ENCODE measurements around the gene GJB2.

Gene GJB2

GRCh38 chr13:20151612-20152011 is 41.1 kb downstream of the GJB2 start:
- Histone ChIP-seq H3K4ac (ENCODE audit: low read length) (no peak overlapping the region), H3K14ac (ENCODE audit: low read length) (no peak overlapping the region), H3K9ac (ENCODE audit: low read depth, low read length, poor library complexity) (no peak overlapping the region), H3K18ac (ENCODE audit: low read length) (peak overlapping the region; percentile 51), H2BK120ac (ENCODE audit: low read depth, low read length) (no peak overlapping the region), H2BK12ac (ENCODE audit: low read length) (no peak overlapping the region), H3K4me3 (ENCODE audit: low read length in 2 of 2) (no peak overlapping the region), H3K23ac (ENCODE audit: low read depth, low read length, poor library complexity) (no peak overlapping the region), H2BK5ac (ENCODE audit: low read length) (no peak overlapping the region), H4K8ac (ENCODE audit: low read depth, low read length) (no peak overlapping the region), H3K27me3 (ENCODE audit: control insufficient read depth in 3 of 3, insufficient read depth in 3 of 3, low read depth in 1 of 3, low read length in 3 of 3) (peaks cover 0 to 39% (median 0%) of the 10 kb centered on the region in 3 experiments), H3K9me3 (replicated peaks in 1 of 2; ENCODE audit: control insufficient read depth in 2 of 2, insufficient read depth in 1 of 2, low read depth in 1 of 2, low read length in 2 of 2) (no peaks in the 10 kb centered on the region), H3K36me3 (replicated peaks in 1 of 2; ENCODE audit: control insufficient read depth in 2 of 2, insufficient read depth in 2 of 2, low read length in 2 of 2) (no peaks in the 10 kb centered on the region), H3K4me2 (ENCODE audit: insufficient read depth, low read length, poor library complexity, severe bottlenecking) (no peak overlapping the region), H3K79me1 (ENCODE audit: low read depth, low read length) (no peaks in the 10 kb centered on the region), H2BK15ac (ENCODE audit: low read length) (no peak overlapping the region), H4K91ac (ENCODE audit: low read depth, low read length, poor library complexity) (no peak overlapping the region), H3K4me1 (ENCODE audit: control insufficient read depth in 2 of 2, insufficient read depth in 1 of 2, low read depth in 1 of 2, low read length in 2 of 2) (peaks cover 0 to 13% of the 10 kb centered on the region in 2 donors), H2AFZ (ENCODE audit: low read length) (no peak overlapping the region), H2AK5ac (ENCODE audit: low read depth, low read length) (no peak overlapping the region), H3K27ac (replicated peaks; ENCODE audit: low read length) (no peak overlapping the region)
- DNase-seq (ENCODE audit: low spot score): no peak
- no CpG with 5 or more reads among the region's 11 CpGs for WGBS, 2 donors (ENCODE audit: extremely low coverage in 2 of 2, insufficient read length in 2 of 2, insufficient replicate concordance in 1 of 2)

GRCh38 chr13:20151016-20151415 is 41.7 kb downstream of the GJB2 start:
- H3K27me3 ChIP-seq (ENCODE audit: control insufficient read depth in 3 of 3, insufficient read depth in 3 of 3, low read depth in 1 of 3, low read length in 3 of 3): peaks cover 0 to 39% (median 0%) of the 10 kb centered on the region in 3 experiments
- no peak overlapping the region for H3K4me3 ChIP-seq (ENCODE audit: low read length in 2 of 2)
- H3K27ac ChIP-seq (replicated peaks; ENCODE audit: low read length): no peak overlapping the region
- H4K91ac ChIP-seq (ENCODE audit: low read depth, low read length, poor library complexity): no peak overlapping the region
- H3K14ac ChIP-seq (ENCODE audit: low read length): peak overlapping the region; percentile 44
- peak overlapping the region; percentile 81 for H2AK5ac ChIP-seq (ENCODE audit: low read depth, low read length)
- H3K4me1 ChIP-seq (ENCODE audit: control insufficient read depth in 2 of 2, insufficient read depth in 1 of 2, low read depth in 1 of 2, low read length in 2 of 2): peaks cover 0 to 13% of the 10 kb centered on the region in 2 donors
- no CpG with 5 or more reads among the region's 6 CpGs for WGBS, 2 donors (ENCODE audit: extremely low coverage in 2 of 2, insufficient read length in 2 of 2, insufficient replicate concordance in 1 of 2)
- H3K4ac ChIP-seq (ENCODE audit: low read length): no peak overlapping the region
- H2BK5ac ChIP-seq (ENCODE audit: low read length): no peak overlapping the region
- H3K23ac ChIP-seq (ENCODE audit: low read depth, low read length, poor library complexity): peak overlapping the region; percentile 67
- no peaks in the 10 kb centered on the region for H3K79me1 ChIP-seq (ENCODE audit: low read depth, low read length)
- H2BK120ac ChIP-seq (ENCODE audit: low read depth, low read length): no peak overlapping the region
- H2BK15ac ChIP-seq (ENCODE audit: low read length): no peak overlapping the region
- no peak overlapping the region for H2AFZ ChIP-seq (ENCODE audit: low read length)
- H3K9ac ChIP-seq (ENCODE audit: low read depth, low read length, poor library complexity): no peak overlapping the region
- peak overlapping the region; percentile 88 for H3K18ac ChIP-seq (ENCODE audit: low read length)
- H2BK12ac ChIP-seq (ENCODE audit: low read length): peak overlapping the region; percentile 41
- no peak for DNase-seq (ENCODE audit: low spot score)
- no peaks in the 10 kb centered on the region for H3K36me3 ChIP-seq (replicated peaks in 1 of 2; ENCODE audit: control insufficient read depth in 2 of 2, insufficient read depth in 2 of 2, low read length in 2 of 2)
- no peaks in the 10 kb centered on the region for H3K9me3 ChIP-seq (replicated peaks in 1 of 2; ENCODE audit: control insufficient read depth in 2 of 2, insufficient read depth in 1 of 2, low read depth in 1 of 2, low read length in 2 of 2)
- H4K8ac ChIP-seq (ENCODE audit: low read depth, low read length): no peak overlapping the region
- H3K4me2 ChIP-seq (ENCODE audit: insufficient read depth, low read length, poor library complexity, severe bottlenecking): no peak overlapping the region

GRCh38 chr13:20150561-20150960 is 42.2 kb downstream of the GJB2 start:
- WGBS, 2 donors (ENCODE audit: extremely low coverage in 2 of 2, insufficient read length in 2 of 2, insufficient replicate concordance in 1 of 2): no CpG with 5 or more reads among the region's 9 CpGs
- Histone ChIP-seq H2BK5ac (ENCODE audit: low read length) (no peak overlapping the region), H3K27me3 (ENCODE audit: control insufficient read depth in 3 of 3, insufficient read depth in 3 of 3, low read depth in 1 of 3, low read length in 3 of 3) (peaks cover 0 to 44% (median 0%) of the 10 kb centered on the region in 3 experiments), H2AFZ (ENCODE audit: low read length) (no peak overlapping the region), H3K36me3 (replicated peaks in 1 of 2; ENCODE audit: control insufficient read depth in 2 of 2, insufficient read depth in 2 of 2, low read length in 2 of 2) (no peaks in the 10 kb centered on the region), H3K4me1 (ENCODE audit: control insufficient read depth in 2 of 2, insufficient read depth in 1 of 2, low read depth in 1 of 2, low read length in 2 of 2) (peaks cover 0 to 13% of the 10 kb centered on the region in 2 donors), H2BK120ac (ENCODE audit: low read depth, low read length) (no peak overlapping the region), H3K4ac (ENCODE audit: low read length) (no peak overlapping the region), H3K18ac (ENCODE audit: low read length) (peak overlapping the region; percentile 88), H4K91ac (ENCODE audit: low read depth, low read length, poor library complexity) (no peak overlapping the region), H3K14ac (ENCODE audit: low read length) (no peak overlapping the region), H3K9me3 (replicated peaks in 1 of 2; ENCODE audit: control insufficient read depth in 2 of 2, insufficient read depth in 1 of 2, low read depth in 1 of 2, low read length in 2 of 2) (no peaks in the 10 kb centered on the region), H3K4me3 (ENCODE audit: low read length in 2 of 2) (no peak overlapping the region), H2BK12ac (ENCODE audit: low read length) (peak overlapping the region; percentile 16), H3K23ac (ENCODE audit: low read depth, low read length, poor library complexity) (peak overlapping the region; percentile 67), H3K4me2 (ENCODE audit: insufficient read depth, low read length, poor library complexity, severe bottlenecking) (no peak overlapping the region), H2BK15ac (ENCODE audit: low read length) (no peak overlapping the region), H3K79me1 (ENCODE audit: low read depth, low read length) (no peaks in the 10 kb centered on the region), H2AK5ac (ENCODE audit: low read depth, low read length) (peak overlapping the region; percentile 81), H3K27ac (replicated peaks; ENCODE audit: low read length) (no peak overlapping the region), H4K8ac (ENCODE audit: low read depth, low read length) (no peak overlapping the region), H3K9ac (ENCODE audit: low read depth, low read length, poor library complexity) (no peak overlapping the region)
- DNase-seq (ENCODE audit: low spot score): no peak

GRCh38 chr13:20149762-20150161 is 43.0 kb downstream of the GJB2 start:
- no peak for DNase-seq (ENCODE audit: low spot score)
- H2BK12ac ChIP-seq (ENCODE audit: low read length): no peak overlapping the region

More at GRCh38 chr13:20149762-20150161, 43.0 kb downstream of the GJB2 start:
- no peak overlapping the region for H3K4me2 ChIP-seq (ENCODE audit: insufficient read depth, low read length, poor library complexity, severe bottlenecking)
- H3K4me3 ChIP-seq (ENCODE audit: low read length in 2 of 2): no peak overlapping the region
- no peak overlapping the region for H3K23ac ChIP-seq (ENCODE audit: low read depth, low read length, poor library complexity)
- peaks cover 0 to 49% (median 0%) of the 10 kb centered on the region in 3 experiments for H3K27me3 ChIP-seq (ENCODE audit: control insufficient read depth in 3 of 3, insufficient read depth in 3 of 3, low read depth in 1 of 3, low read length in 3 of 3)
- H2BK15ac ChIP-seq (ENCODE audit: low read length): no peak overlapping the region
- no peak overlapping the region for H4K8ac ChIP-seq (ENCODE audit: low read depth, low read length)
- H3K4me1 ChIP-seq (ENCODE audit: control insufficient read depth in 2 of 2, insufficient read depth in 1 of 2, low read depth in 1 of 2, low read length in 2 of 2): peaks cover 0 to 13% of the 10 kb centered on the region in 2 donors
- H3K9me3 ChIP-seq (replicated peaks in 1 of 2; ENCODE audit: control insufficient read depth in 2 of 2, insufficient read depth in 1 of 2, low read depth in 1 of 2, low read length in 2 of 2): no peaks in the 10 kb centered on the region
- H3K4ac ChIP-seq (ENCODE audit: low read length): no peak overlapping the region
- no peak overlapping the region for H3K14ac ChIP-seq (ENCODE audit: low read length)
- H3K36me3 ChIP-seq (replicated peaks in 1 of 2; ENCODE audit: control insufficient read depth in 2 of 2, insufficient read depth in 2 of 2, low read length in 2 of 2): no peaks in the 10 kb centered on the region
- H3K9ac ChIP-seq (ENCODE audit: low read depth, low read length, poor library complexity): no peak overlapping the region
- H2BK5ac ChIP-seq (ENCODE audit: low read length): no peak overlapping the region
- no peak overlapping the region for H2AK5ac ChIP-seq (ENCODE audit: low read depth, low read length)
- no peak overlapping the region for H3K27ac ChIP-seq (replicated peaks; ENCODE audit: low read length)
- peak overlapping the region; percentile 3 for H2AFZ ChIP-seq (ENCODE audit: low read length)
- H3K79me1 ChIP-seq (ENCODE audit: low read depth, low read length): no peaks in the 10 kb centered on the region
- no peak overlapping the region for H2BK120ac ChIP-seq (ENCODE audit: low read depth, low read length)
- no CpG with 5 or more reads among the region's 9 CpGs for WGBS, 2 donors (ENCODE audit: extremely low coverage in 2 of 2, insufficient read length in 2 of 2, insufficient replicate concordance in 1 of 2)
- no peak overlapping the region for H3K18ac ChIP-seq (ENCODE audit: low read length)
- H4K91ac ChIP-seq (ENCODE audit: low read depth, low read length, poor library complexity): no peak overlapping the region
